Activated CD4-positive, alpha-beta T cell treated with anti-CD3 and anti-CD28 coated beads, Interleukin-2, amount 50 U/mL, for 1 hour (primary cell): ENCODE results near the gene ACIN1.

Experiments used
- DNase-seq: peaks from one replicate; pipeline ENCODE4 v3.0.0-alpha.2; 2020

The ACIN1 gene, protein sequence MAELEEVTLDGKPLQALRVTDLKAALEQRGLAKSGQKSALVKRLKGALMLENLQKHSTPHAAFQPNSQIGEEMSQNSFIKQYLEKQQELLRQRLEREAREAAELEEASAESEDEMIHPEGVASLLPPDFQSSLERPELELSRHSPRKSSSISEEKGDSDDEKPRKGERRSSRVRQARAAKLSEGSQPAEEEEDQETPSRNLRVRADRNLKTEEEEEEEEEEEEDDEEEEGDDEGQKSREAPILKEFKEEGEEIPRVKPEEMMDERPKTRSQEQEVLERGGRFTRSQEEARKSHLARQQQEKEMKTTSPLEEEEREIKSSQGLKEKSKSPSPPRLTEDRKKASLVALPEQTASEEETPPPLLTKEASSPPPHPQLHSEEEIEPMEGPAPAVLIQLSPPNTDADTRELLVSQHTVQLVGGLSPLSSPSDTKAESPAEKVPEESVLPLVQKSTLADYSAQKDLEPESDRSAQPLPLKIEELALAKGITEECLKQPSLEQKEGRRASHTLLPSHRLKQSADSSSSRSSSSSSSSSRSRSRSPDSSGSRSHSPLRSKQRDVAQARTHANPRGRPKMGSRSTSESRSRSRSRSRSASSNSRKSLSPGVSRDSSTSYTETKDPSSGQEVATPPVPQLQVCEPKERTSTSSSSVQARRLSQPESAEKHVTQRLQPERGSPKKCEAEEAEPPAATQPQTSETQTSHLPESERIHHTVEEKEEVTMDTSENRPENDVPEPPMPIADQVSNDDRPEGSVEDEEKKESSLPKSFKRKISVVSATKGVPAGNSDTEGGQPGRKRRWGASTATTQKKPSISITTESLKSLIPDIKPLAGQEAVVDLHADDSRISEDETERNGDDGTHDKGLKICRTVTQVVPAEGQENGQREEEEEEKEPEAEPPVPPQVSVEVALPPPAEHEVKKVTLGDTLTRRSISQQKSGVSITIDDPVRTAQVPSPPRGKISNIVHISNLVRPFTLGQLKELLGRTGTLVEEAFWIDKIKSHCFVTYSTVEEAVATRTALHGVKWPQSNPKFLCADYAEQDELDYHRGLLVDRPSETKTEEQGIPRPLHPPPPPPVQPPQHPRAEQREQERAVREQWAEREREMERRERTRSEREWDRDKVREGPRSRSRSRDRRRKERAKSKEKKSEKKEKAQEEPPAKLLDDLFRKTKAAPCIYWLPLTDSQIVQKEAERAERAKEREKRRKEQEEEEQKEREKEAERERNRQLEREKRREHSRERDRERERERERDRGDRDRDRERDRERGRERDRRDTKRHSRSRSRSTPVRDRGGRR

DNA sequence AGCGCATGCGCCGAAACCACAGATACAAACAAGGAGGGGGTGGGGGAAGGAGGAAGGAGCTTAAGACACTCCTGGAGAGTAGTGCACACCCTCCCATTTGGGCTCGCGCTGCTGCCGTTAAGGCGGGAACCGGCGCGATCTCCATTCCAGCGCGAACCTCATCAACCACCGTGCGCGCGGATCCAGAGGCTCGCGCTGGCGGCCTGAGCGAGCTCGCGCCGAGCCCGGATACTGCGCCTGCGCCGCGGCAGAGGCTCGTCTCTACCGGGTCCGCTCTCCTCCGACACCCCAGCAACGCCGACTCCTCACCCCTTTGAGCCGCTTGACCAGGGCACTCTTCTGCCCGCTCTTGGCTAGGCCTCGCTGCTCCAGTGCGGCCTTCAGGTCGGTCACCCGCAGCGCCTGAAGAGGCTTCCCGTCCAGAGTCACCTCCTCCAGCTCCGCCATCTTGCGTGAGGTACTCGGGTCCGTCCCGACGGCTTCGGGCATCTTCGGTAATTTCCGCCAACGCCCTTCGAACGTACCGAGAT lies at the start of gene ACIN1:
ACIN1 (minus strand) TSS at position 471 of the 530 bp plus-strand sequence; CDS start at position 447, 24 bp downstream.
- peak; percentile 66 for DNase-seq

- no peak for DNase-seq
These were observed 49.0 kb upstream of the ACIN1 start for GRCh38 chr14:23143911-23144310.

GRCh38 chr14:23142826-23143225 lies 47.9 kb upstream of the ACIN1 start:
- no peak for DNase-seq

DNA sequence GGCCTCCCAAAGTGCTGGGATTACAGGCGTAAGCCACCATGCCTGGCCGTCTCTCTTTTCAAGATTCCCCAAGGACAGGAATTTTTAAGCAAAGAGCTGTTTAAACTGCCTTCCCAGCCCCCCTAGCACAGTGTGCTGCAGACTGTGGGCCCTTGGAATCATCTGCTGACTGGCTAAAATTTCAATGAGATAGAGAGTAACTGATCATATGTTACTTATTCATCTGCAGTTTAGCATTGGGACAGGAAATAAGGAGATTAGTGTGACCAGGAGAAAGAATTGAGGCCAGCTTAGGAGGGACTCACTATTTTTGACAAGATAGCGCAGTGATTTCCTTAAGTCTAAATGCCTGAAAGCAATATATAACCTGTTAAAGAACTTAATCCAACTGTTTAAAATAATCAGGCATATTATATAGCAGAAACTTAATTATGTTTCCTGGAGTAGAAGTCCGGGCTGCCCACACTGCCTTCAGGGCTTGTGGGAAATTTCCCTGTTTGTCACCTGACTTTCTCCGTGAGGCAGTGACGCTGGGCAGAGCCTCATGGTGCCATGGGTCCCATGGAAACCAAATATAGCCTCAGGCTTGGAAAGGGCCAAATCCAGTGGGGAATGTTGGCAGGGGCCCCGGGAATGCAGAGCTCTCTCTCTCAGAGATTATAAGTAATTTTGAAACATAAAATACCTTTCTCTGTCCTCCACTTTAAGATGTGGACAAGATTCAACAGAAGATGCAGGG lies 46.9 kb upstream of the ACIN1 start:
- no peak for DNase-seq

- DNase-seq: no peak
These were observed 45.4 kb upstream of the ACIN1 start for GRCh38 chr14:23140371-23140770.

- no peak for DNase-seq
These were observed 44.9 kb upstream of the ACIN1 start for GRCh38 chr14:23139874-23140273.

- DNase-seq: no peak
These were observed 43.0 kb upstream of the ACIN1 start for GRCh38 chr14:23137813-23138535.

- no peak for DNase-seq
These were observed 42.4 kb upstream of the ACIN1 start for GRCh38 chr14:23137192-23137812.

GRCh38 chr14:23136566-23137133 lies 41.7 kb upstream of the ACIN1 start:
- DNase-seq: no peak

- no peak for DNase-seq
These were observed 38.0 kb upstream of the ACIN1 start for GRCh38 chr14:23132970-23133369.

DNA sequence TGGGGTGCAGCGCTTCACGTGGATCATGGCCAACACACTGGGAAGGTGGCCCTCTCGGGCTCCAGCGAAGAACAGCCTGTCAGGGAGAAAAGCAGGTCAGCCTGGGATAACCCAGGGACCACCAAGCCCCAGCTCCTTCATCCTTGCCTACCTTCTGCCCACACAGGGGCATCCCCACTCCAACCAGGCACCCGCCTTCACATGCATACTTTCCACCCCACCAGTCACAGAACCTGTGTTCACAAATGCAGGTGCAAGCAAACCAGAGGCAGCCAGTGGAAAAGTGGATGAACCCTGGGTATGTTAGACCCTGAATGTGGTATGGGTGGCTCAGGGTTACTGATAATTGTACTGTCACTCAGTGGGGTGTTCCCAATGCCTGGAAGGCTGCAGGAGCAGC lies 36.5 kb upstream of the ACIN1 start:
- DNase-seq: no peak

DNA sequence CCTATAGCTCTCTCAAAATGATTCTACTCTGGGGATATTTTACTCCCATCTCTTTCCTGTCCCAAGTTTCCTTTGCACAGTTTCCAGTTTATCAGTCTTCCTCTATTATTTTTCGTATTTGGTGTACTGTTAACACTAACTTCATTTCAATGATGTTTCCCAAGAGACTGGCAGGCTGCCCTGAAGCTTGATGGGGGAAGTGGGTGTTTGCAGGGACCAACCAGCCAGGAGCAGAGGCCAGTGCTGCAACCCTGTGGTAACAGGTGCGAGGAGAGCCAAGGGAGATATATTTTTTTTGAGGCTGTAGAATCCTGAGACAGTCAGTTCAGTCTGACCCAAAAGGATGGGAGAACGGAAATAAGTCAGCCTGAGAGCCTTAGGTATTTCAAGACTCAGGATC lies 35.9 kb upstream of the ACIN1 start:
- DNase-seq: no peak

DNA sequence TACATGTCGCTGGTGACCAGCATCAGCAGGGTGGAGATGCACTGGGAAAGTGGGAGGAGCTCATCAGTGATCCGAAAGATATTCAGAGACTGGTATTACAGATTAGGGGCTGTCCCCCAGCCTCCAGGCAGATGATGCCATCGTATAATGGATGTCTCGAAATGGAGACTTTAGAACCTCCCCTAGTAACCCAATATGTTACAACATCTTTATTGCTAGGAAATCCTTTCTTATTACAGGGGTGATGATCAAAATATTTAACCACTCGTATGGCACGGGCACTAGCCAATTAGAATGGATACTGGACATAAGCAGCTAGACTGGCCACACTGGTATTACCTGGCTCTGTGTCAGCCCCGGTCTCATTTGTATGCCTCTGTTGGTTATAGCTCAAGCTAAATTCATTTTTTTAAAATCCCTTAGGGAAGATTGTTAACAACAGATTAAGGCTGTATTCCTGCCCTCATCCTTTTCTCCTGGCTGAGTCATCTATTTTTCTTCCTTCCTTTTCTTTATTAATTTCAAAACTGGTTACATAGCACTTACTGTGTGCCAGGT lies 34.9 kb upstream of the ACIN1 start:
- DNase-seq: no peak

- no peak for DNase-seq
These were observed 34.2 kb upstream of the ACIN1 start for GRCh38 chr14:23128969-23129758.

DNA sequence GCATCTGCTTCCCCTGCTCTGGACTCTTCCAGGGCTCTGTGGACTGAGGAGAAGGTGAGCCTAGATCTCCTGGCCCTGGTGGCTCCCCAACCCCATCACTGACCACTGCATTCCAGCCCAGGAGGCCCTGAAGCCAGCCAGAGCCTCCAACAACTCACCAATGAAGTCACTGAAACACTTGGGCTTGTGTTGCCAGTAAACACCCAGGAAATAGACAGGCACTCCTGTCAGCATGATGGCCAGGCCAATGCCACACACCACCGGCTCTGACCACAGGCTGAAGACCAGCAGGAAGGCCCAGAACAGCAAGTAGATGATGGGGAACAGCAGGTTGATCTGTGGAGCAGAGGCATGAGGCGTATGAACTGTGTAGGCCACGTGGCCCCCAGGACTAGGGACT lies 32.9 kb upstream of the ACIN1 start:
- DNase-seq: no peak

GRCh38 chr14:23126548-23127278 lies 31.8 kb upstream of the ACIN1 start:
- no peak for DNase-seq

DNA sequence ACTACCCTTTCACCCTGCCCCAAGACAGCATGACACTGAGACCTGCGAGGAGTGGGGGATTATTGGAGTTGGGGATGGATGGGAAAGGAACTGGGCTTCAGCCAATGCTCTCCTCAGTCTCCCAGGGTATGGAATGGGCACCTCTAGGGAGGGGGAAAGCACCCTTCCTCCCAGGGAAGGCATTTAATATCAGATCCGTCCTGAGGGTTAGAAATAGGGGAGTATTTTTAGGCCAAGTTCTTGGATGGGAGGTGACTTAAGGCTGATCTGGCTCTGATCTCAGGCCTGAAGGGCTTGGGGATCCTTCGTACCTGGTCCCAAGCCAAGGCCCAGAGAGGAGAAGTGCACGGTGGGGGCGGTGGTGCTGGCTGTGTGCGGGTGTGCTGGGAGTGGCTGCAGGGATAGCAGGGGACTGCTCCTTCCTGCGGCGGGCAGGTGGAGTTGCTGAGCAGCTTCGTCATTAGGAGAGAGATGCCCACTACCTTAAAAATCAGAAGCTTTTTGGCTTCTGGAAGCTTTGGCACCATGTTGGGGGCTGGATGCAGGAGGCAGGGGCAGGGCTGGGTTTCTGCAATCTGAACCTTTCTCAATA lies 31.1 kb upstream of the ACIN1 start:
- no peak for DNase-seq

GRCh38 chr14:23125011-23125410 lies 30.1 kb upstream of the ACIN1 start:
- DNase-seq: no peak
